ENCODE measurements around the gene MDFIC. TPM values are rescaled to one million over a fixed set of nuclear protein-coding genes. Genes with fewer than 3 reads are reported as not detected.
A peak's percentile ranks its signal among the peaks of the same experiment; 100 is the strongest.

MDFIC gene
- total RNA-seq, 1 experiment from 2014 or later: 16.8 TPM

DNA sequence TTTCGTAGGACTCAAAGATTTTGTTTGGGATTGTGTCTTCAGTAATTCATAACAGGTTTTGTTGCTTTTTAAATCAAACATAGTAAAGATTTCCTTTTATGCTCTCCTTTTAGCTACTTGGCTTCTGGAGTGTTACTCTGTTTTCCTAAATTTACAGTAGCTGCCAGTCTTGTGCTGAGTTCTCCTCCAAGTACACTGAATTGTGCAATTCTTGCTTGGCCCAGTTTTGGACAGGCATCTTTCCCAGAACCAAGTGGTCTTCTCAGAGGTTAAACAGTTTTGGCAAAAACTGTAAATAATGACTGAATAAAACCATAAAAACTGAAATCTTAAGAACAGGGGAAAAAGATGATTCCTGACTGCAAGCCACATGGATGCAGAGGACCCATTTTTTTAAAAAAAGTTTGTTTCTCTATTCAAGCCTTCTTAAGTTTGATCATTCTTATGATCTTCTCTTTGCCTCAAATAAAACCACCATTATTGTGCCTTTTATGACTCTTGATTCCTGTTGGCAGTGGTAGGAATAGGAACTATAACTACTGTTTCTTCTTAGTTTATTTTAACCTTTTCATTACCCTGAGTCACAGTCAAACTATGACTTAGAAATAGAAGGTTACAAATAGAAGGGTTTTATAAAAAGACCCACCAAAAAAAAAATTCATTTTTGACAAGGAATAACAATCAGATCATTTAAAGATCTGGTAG, 88.0 kb downstream of the MDFIC start:
- no peak overlapping the region for H3K4me3 ChIP-seq (ENCODE audit: insufficient read depth, low read depth, low read length)
- no peaks in the 10 kb centered on the region for H3K36me3 ChIP-seq (replicated peaks; ENCODE audit: control insufficient read depth, insufficient read depth, low read length)
- DNase-seq: no peak
- no peaks in the 10 kb centered on the region for H3K27me3 ChIP-seq (ENCODE audit: control insufficient read depth, insufficient read depth, low read length)

DNA sequence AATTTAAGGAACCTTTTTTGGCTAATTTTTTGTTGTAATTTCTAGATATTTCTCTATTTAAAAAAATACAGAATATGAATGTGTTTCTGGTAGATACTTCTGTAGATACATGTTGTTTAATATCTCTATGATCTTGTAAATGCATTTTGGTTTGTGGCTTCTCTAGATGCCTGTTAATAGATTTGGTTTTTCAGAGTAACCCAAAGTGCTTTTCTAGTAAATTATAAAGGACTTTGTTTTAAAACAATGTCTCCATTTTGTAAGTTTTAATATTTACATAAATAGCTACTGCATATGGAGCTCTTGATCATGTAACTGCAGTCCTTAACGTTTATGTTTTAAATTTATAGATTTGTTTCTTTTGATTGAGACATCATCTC, 88.5 kb downstream of the MDFIC start:
- Histone ChIP-seq H3K27me3 (ENCODE audit: control insufficient read depth, insufficient read depth, low read length) (no peaks in the 10 kb centered on the region), H3K4me3 (ENCODE audit: insufficient read depth, low read depth, low read length) (no peak overlapping the region), H3K36me3 (replicated peaks; ENCODE audit: control insufficient read depth, insufficient read depth, low read length) (no peaks in the 10 kb centered on the region)
- no peak for DNase-seq

DNA sequence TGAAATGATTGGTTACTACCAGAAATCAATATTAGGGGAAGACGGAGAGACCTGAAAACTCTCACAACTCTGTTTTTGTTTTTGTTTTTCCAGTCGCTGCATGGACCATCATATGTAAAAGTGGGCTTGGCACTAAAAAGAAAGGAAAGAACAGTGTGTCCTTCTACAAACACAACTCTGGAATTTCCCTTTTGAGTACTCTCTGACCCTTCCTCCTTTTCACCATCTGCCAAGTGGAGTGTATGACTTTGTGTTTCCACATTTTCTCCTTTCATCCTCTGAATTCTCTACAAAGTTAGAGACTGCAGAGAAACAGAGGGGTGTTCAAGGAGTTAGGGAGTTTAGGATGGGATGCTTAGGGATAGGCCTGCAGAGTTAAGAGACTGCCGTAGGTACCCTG, 92.0 kb downstream of the MDFIC start:
- Histone ChIP-seq H3K4me3 (ENCODE audit: insufficient read depth, low read depth, low read length) (no peak overlapping the region), H3K36me3 (replicated peaks; ENCODE audit: control insufficient read depth, insufficient read depth, low read length) (no peaks in the 10 kb centered on the region), H3K27me3 (ENCODE audit: control insufficient read depth, insufficient read depth, low read length) (no peaks in the 10 kb centered on the region)
- DNase-seq: no peak

DNA sequence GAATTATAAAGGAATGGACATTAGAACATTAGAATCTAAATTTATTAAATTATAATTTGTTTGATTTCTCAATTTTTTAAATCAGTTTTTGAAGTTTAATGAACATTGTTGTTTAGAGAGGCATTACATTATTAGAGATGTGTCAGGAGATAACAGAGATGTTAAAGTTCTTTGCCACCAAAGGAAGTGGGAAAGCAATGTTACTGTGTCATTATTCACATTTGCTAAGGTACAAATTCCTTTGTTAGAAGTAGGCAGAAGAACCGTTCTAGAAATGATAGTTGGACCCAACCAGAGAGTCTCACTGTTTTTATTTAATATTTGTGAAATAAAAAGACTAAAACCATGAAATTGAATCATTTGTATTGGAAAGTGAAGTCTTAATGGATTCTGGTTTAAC, 92.9 kb downstream of the MDFIC start:
- no peaks in the 10 kb centered on the region for H3K36me3 ChIP-seq (replicated peaks; ENCODE audit: control insufficient read depth, insufficient read depth, low read length)
- DNase-seq: no peak
- no peaks in the 10 kb centered on the region for H3K27me3 ChIP-seq (ENCODE audit: control insufficient read depth, insufficient read depth, low read length)
- no peak overlapping the region for H3K4me3 ChIP-seq (ENCODE audit: insufficient read depth, low read depth, low read length)

DNA sequence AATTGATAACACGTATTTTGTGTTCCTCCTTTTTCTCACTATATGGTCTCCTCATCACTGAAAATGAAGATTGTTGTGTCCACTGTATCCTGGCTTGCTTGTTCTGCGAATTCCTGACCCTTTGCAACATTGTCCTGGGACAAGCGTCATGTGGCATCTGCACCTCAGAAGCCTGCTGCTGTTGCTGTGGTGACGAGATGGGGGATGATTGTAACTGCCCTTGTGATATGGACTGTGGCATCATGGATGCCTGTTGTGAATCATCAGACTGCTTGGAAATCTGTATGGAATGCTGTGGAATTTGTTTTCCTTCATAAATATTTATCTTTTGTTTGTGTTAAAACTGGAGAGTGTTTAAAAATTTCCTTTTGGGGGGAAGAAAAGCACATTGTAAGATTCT, 93.7 kb downstream of the MDFIC start:
- no peak for DNase-seq
- H3K36me3 ChIP-seq (replicated peaks; ENCODE audit: control insufficient read depth, insufficient read depth, low read length): no peaks in the 10 kb centered on the region
- H3K27me3 ChIP-seq (ENCODE audit: control insufficient read depth, insufficient read depth, low read length): no peaks in the 10 kb centered on the region
- no peak overlapping the region for H3K4me3 ChIP-seq (ENCODE audit: insufficient read depth, low read depth, low read length)

DNA sequence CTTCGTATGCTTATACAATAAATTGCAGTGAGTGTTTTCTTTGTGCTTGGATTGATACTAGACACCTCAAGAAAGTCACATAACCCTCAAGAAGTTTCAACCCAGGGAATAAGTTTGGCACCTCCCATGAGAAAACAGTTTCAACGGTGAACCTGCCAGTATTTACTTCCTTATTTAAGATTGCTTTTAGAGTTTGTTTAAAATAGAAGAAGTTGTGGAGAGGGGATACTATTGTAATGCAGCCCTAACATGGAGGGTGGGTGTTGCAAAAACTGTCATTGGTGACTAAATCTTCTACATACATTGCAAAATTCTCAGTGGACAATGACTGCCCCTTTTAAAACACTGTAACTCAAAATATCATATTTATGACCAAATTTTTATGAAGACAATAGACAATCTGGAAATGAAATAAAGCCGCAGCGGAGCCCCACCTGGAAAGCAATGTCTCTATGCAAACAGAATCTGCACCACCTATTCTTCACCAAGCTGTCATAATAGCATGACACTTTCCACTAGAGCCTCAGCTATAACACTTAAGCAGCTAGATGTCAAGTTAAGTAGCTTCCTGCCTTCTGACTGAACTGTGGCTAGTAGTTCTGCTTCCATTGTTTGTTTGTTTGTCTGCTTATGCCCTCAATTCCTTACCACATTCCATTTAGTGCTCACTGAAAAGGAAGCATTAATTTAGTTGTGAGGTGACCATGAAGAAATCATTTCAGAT, 98.2 kb downstream of the MDFIC start:
- DNase-seq: no peak

DNA sequence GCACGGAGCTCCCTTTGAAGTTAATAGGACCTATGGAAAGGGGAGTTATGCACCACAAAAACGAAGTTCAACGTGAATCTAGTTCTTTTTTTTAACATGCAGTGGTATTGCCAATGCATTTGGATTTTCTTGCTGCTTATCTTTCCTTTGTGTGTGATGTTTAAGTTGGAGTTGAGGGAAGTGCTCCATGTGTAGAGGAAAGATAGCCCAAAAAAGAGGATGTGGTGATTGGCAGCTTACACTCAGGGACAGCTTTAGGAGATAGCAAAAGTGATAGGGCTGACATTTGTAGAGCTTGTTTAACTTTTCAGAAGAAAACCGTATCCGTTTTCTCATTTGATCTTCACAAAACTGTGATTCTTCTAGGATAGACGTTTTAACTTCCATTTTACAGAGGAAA, 101.3 kb downstream of the MDFIC start:
- no peak for DNase-seq
- Histone ChIP-seq H3K27me3 (ENCODE audit: control insufficient read depth, insufficient read depth, low read length) (no peaks in the 10 kb centered on the region), H3K4me3 (ENCODE audit: insufficient read depth, low read depth, low read length) (no peak overlapping the region), H3K36me3 (replicated peaks; ENCODE audit: control insufficient read depth, insufficient read depth, low read length) (no peaks in the 10 kb centered on the region)

More for the DNA sequence above, 98.2 kb downstream of the MDFIC start:
- Histone ChIP-seq H3K36me3 (replicated peaks; ENCODE audit: control insufficient read depth, insufficient read depth, low read length) (no peaks in the 10 kb centered on the region), H3K27me3 (ENCODE audit: control insufficient read depth, insufficient read depth, low read length) (no peaks in the 10 kb centered on the region), H3K4me3 (ENCODE audit: insufficient read depth, low read depth, low read length) (no peak overlapping the region)

DNA sequence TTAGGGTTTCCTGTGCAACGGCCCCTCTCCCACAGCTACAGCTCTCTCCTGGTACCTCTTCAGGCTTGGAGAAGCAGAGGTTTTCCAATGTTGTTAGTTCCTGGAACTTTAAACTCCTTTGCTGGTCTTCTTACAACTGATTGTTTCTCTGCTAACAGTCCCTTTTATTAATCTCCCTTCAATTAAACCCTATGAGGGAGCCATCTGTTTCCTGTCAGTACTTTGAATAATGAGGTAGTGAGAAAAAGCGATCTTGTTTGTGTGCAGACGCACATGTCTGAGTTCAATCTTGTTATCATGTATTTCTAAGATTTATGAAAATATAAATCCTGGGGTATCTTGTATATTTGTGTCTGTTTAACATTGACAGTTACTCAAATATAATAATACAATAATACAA, 102.4 kb downstream of the MDFIC start:
- H3K4me3 ChIP-seq (ENCODE audit: insufficient read depth, low read depth, low read length): no peak overlapping the region
- no peak for DNase-seq
- no peaks in the 10 kb centered on the region for H3K27me3 ChIP-seq (ENCODE audit: control insufficient read depth, insufficient read depth, low read length)
- no peaks in the 10 kb centered on the region for H3K36me3 ChIP-seq (replicated peaks; ENCODE audit: control insufficient read depth, insufficient read depth, low read length)

DNA sequence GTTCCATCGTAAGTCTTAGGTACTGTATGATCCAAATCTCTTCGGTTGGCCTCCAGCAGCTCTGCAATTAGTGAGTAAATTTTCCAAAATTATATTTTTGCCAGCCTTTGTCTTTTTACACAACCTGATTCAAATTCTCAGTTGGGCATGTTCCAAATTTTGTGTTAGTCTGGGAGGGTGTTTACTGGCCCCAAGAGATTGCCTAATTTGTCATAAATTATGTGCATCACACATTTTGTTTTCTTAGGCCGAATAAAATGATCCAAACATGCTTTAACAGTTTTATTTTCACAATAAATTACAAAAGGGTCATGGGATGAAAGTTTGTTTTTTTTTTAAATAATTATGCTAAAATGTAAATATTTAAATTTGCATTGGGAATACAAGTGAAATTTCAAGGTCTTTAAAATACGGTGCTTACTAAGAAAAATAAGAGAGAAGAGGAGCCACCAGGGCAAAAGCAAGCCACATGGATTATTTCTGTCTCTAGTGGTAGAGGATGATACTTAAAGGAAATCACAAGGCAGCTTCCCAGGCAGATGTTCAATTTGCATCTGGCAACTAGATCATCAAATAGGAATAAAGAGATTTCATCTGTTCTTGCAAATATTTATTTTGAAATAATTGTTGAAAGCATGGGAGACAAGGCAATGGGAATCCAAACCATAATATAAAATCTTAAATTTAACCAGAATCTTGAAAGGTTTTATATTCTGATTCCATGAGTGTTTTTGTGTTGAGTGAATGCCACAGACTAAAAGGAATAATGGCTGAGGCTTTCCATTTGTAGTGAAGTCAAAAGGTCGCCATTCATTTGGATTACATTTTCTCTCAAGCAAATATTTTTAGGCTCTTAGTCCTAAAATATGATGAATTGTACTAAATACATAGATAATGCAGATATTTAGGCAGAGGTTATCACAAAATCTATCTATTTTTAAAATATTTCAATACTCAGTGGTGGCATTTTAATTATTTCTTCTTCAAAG, 111.1 kb downstream of the MDFIC start:
- peak; percentile 21 for DNase-seq
- Histone ChIP-seq H3K4me3 (ENCODE audit: insufficient read depth, low read depth, low read length) (no peak overlapping the region), H3K27me3 (ENCODE audit: control insufficient read depth, insufficient read depth, low read length) (no peaks in the 10 kb centered on the region), H3K36me3 (replicated peaks; ENCODE audit: control insufficient read depth, insufficient read depth, low read length) (no peaks in the 10 kb centered on the region)

DNA sequence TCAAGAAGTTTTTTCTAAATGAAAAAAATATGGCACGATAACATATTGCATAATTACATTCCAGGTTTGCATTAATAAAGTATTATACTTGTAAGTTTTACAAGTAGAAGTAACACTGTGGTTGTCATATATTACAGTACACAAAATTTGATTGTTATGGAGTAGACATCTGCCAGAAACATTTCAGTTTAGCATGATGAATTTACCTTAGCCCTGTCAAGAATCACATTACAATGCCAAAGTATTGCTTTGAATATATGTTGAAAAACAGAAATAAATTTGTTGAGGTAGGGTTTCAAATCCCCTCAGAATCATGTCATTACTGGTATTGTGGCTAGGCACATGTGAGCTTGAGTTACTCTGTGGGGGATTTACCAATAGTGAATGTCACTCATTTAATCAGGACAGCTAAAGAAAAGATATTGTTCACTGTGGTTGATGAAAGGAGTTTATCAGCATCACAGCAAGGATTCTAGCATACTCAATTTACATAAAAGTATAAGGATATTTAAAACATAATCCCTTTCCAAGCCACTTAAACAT, 112.1 kb downstream of the MDFIC start:
- Histone ChIP-seq H3K36me3 (replicated peaks; ENCODE audit: control insufficient read depth, insufficient read depth, low read length) (no peaks in the 10 kb centered on the region), H3K27me3 (ENCODE audit: control insufficient read depth, insufficient read depth, low read length) (no peaks in the 10 kb centered on the region), H3K4me3 (ENCODE audit: insufficient read depth, low read depth, low read length) (no peak overlapping the region)
- no peak for DNase-seq

DNA sequence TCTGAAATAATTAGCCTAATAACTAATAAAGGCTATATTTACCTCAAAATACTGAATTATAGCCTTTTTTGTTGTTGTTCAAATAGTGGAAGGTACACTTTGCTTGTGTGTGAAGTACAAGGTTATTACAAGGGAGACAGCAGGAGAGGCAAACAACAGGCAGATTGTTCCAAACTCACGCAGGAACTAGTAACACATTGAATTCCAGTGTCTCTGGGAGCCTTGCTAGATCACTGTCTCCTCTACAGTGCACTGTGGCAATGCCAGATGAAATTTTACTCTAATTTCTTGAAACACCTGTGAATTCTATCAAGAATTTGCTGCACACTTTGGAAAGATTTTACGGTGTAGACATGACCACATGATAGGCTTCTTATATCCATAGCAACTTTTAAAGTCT, 112.6 kb downstream of the MDFIC start:
- no peak for DNase-seq
- H3K27me3 ChIP-seq (ENCODE audit: control insufficient read depth, insufficient read depth, low read length): no peaks in the 10 kb centered on the region
- H3K36me3 ChIP-seq (replicated peaks; ENCODE audit: control insufficient read depth, insufficient read depth, low read length): no peaks in the 10 kb centered on the region
- H3K4me3 ChIP-seq (ENCODE audit: insufficient read depth, low read depth, low read length): no peak overlapping the region

DNA sequence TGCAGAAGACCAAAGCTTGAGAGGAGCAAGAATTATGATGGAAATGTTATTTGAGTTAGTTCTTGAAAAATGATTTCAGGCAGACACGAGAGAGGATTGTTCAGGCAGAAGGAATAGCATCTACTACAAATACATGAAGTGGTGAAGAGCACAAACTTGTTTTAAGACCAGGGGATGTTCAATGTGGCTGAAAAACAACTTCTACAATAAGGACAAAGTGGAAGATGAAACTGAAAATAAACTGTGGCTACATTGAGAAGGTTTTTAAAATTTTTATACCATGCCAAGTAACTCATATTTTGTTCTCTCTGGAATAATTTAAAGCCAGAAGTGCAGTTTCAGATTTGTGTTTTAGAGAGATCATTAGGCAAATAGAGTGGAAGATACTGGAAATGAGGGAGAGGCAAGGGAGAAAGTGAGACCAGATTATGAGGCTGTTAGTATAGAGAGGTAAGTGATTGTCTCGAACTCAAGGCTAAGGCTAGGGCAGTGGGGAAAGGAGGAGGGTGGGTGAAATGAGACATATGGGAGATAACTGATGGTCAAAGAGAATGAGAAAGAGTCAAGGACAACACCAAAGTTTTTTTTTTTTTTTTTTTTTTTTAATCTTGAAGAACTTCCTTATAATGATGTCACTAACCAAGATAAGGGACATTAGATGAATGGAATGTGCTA, 115.4 kb downstream of the MDFIC start:
- H3K36me3 ChIP-seq (replicated peaks; ENCODE audit: control insufficient read depth, insufficient read depth, low read length): no peaks in the 10 kb centered on the region
- no peak for DNase-seq
- no peaks in the 10 kb centered on the region for H3K27me3 ChIP-seq (ENCODE audit: control insufficient read depth, insufficient read depth, low read length)
- H3K4me3 ChIP-seq (ENCODE audit: insufficient read depth, low read depth, low read length): no peak overlapping the region

DNA sequence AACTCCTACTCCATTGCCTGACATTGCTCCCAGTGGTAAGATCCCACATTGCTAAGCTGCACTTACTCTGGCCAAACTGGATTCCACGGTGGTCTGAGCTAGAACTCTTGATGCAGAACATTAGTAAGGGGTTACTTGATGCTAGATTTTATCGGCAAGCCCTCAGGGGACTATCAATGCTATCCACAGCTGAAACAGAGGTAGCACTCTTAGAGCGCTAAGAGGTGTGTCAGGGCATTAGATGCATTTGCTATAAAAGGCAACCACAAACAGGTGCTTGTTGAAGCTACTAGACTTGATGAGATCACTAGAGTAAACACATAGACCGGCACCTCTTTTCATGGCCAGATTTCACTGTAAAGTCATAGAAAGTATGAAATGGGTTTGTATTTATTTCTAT, 116.3 kb downstream of the MDFIC start:
- no peak for DNase-seq
- no peaks in the 10 kb centered on the region for H3K27me3 ChIP-seq (ENCODE audit: control insufficient read depth, insufficient read depth, low read length)
- H3K4me3 ChIP-seq (ENCODE audit: insufficient read depth, low read depth, low read length): no peak overlapping the region
- H3K36me3 ChIP-seq (replicated peaks; ENCODE audit: control insufficient read depth, insufficient read depth, low read length): no peaks in the 10 kb centered on the region

DNA sequence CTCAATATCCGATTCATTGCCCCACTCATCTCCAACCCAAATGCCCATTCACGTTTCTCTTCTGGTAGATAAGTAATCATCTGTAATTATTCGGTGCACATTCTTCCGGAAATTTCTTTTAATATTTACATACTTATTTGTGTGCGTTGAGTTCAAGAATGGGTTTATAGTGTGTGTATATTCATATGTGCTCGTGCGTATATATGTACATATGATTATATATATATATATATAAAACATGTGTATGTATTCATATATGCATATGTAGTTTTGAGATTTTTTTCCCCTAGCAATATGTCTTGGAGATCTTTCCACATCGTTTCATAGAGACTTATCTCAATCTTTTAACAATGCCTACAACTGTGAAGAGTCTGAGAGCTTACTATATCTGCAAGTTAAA, 118.2 kb downstream of the MDFIC start:
- Histone ChIP-seq H3K4me3 (ENCODE audit: insufficient read depth, low read depth, low read length) (no peak overlapping the region), H3K27me3 (ENCODE audit: control insufficient read depth, insufficient read depth, low read length) (no peaks in the 10 kb centered on the region), H3K36me3 (replicated peaks; ENCODE audit: control insufficient read depth, insufficient read depth, low read length) (no peaks in the 10 kb centered on the region)
- no peak for DNase-seq
